Nephron (organoid): ENCODE measurements around the gene EPB41L4B.

Source experiments
- H3K27ac Mint-ChIP-seq, 3 experiments: 2 replicates each; pipeline ENCODE4 v1.8.0; 2020; ENCODE audit warnings: mixed read lengths in 3 of 3, mild to moderate bottlenecking in 2 of 3, moderate library complexity in 1 of 3
- H3K27me3 Mint-ChIP-seq: 2 replicates; pipeline ENCODE4 v1.8.0; 2021; ENCODE audit warnings: low read depth, mild to moderate bottlenecking, moderate library complexity, mixed read lengths
- H3K36me3 Mint-ChIP-seq: 2 replicates; pipeline ENCODE4 v1.8.0; 2020; ENCODE audit warnings: low read depth, mixed read lengths
- H3K4me1 Mint-ChIP-seq: 2 replicates; pipeline ENCODE4 v1.8.0; 2020; ENCODE audit warnings: mixed read lengths
- H3K4me3 Mint-ChIP-seq, 3 experiments: 2 replicates each; pipeline ENCODE4 v1.8.0; 2020; ENCODE audit warnings: mild to moderate bottlenecking in 3 of 3, mixed read lengths in 3 of 3, moderate library complexity in 2 of 3
- H3K9me3 Mint-ChIP-seq: 2 replicates; pipeline ENCODE4 v1.8.0; 2020; ENCODE audit warnings: mixed read lengths
- CTCF ChIP-seq, 3 experiments: fragments of 200-600 bp; sonication (generic); IDR thresholded peaks; one replicate each; pipeline ENCODE4 v1.5.0; 2021; ENCODE audit warnings: antibody characterized with exemption in 3 of 3; ENCODE audit not compliant: unreplicated experiment in 3 of 3

Gene EPB41L4B

GRCh38 chr9:109273869-109274268, 47.0 kb downstream of the EPB41L4B start:
- Mint-ChIP-seq H3K36me3 (peaks cover 7% of the 10 kb centered on the region), H3K27me3 (peaks cover 19% of the 10 kb centered on the region), H3K4me3 (no peak overlapping the region), H3K9me3 (peaks cover 2% of the 10 kb centered on the region), H3K4me1 (peaks cover 25% of the 10 kb centered on the region), H3K27ac (no peak overlapping the region)
- no peak for TF ChIP-seq CTCF (IDR thresholded peaks at IDR 0.05; ENCODE audit: unreplicated experiment in 3 of 3)

GRCh38 chr9:109272745-109273144, 48.1 kb downstream of the EPB41L4B start:
- Mint-ChIP-seq H3K27ac (no peak overlapping the region), H3K9me3 (peaks cover 2% of the 10 kb centered on the region), H3K4me1 (peaks cover 25% of the 10 kb centered on the region), H3K4me3 (no peak overlapping the region), H3K36me3 (peaks cover 8% of the 10 kb centered on the region), H3K27me3 (peaks cover 15% of the 10 kb centered on the region)
- no peak for TF ChIP-seq CTCF (IDR thresholded peaks at IDR 0.05; ENCODE audit: unreplicated experiment in 3 of 3)

- Mint-ChIP-seq H3K9me3 (peaks cover 8% of the 10 kb centered on the region), H3K4me1 (peaks cover 23% of the 10 kb centered on the region), H3K27ac (no peak overlapping the region), H3K27me3 (peaks cover 10% of the 10 kb centered on the region), H3K36me3 (peaks cover 12% of the 10 kb centered on the region), H3K4me3 (no peak overlapping the region)
- no peak for TF ChIP-seq CTCF (IDR thresholded peaks at IDR 0.05; ENCODE audit: unreplicated experiment in 3 of 3)
Observed at GRCh38 chr9:109272045-109272444, 48.8 kb downstream of the EPB41L4B start.

GRCh38 chr9:109270971-109271925, 49.6 kb downstream of the EPB41L4B start:
- Mint-ChIP-seq H3K27me3 (peaks cover 9% of the 10 kb centered on the region), H3K9me3 (peaks cover 9% of the 10 kb centered on the region), H3K36me3 (peaks cover 10% of the 10 kb centered on the region), H3K4me1 (peaks cover 19% of the 10 kb centered on the region), H3K4me3 (no peak overlapping the region), H3K27ac (no peak overlapping the region)
- TF ChIP-seq CTCF (IDR thresholded peaks at IDR 0.05; ENCODE audit: unreplicated experiment in 3 of 3): no peak

- no peak overlapping the region for H3K4me3 Mint-ChIP-seq
- H3K9me3 Mint-ChIP-seq: peaks cover 9% of the 10 kb centered on the region
- peaks cover 6% of the 10 kb centered on the region for H3K27me3 Mint-ChIP-seq
- TF ChIP-seq CTCF (IDR thresholded peaks at IDR 0.05; ENCODE audit: unreplicated experiment in 3 of 3): no peak
- peaks cover 18% of the 10 kb centered on the region for H3K4me1 Mint-ChIP-seq
- H3K36me3 Mint-ChIP-seq: peaks cover 10% of the 10 kb centered on the region
- no peak overlapping the region for H3K27ac Mint-ChIP-seq
Observed at GRCh38 chr9:109270441-109270840, 50.4 kb downstream of the EPB41L4B start.

- peaks cover 10% of the 10 kb centered on the region for H3K36me3 Mint-ChIP-seq
- peaks cover 3% of the 10 kb centered on the region for H3K27me3 Mint-ChIP-seq
- H3K4me1 Mint-ChIP-seq: peaks cover 18% of the 10 kb centered on the region
Observed at GRCh38 chr9:109269839-109270238, 51.0 kb downstream of the EPB41L4B start.

More at GRCh38 chr9:109269839-109270238, 51.0 kb downstream of the EPB41L4B start:
- no peak overlapping the region for H3K4me3 Mint-ChIP-seq
- H3K27ac Mint-ChIP-seq: no peak overlapping the region
- H3K9me3 Mint-ChIP-seq: peaks cover 9% of the 10 kb centered on the region
- no peak for TF ChIP-seq CTCF (IDR thresholded peaks at IDR 0.05; ENCODE audit: unreplicated experiment in 3 of 3)
